HepG2 (cell line): ENCODE measurements around the gene CAMK1D. TPM values are rescaled to one million over a fixed set of nuclear protein-coding genes. Genes with fewer than 3 reads are reported as not detected.

Experiments
- ATAC-seq: fragments of 200-7000 bp; cut with Tn5 transposase; 3 replicates; pipeline ENCODE4 v1.9.1; 2020; ENCODE audit warnings: mild to moderate bottlenecking, moderate library complexity
- BruUV-seq: library from RNA; stranded (reverse); fragments of 400-500 nt; replicated peaks from 2 replicates; lab custom pipeline; 2021; lab: Mats Ljungman, UMichigan
- CTCF ChIA-PET: fragments of 300-600 bp; formaldehyde crosslinking; extraction: SDS; loops from one replicate; lab custom pipeline; 2021; ENCODE audit warnings: low total read pairs, inconsistent platforms, low intra/inter-chr PET ratio; lab: Yijun Ruan, JAX
- POLR2A ChIA-PET: fragments of 350-600 bp; sonication (Branson Sonifier 250); formaldehyde crosslinking; loops from one replicate; lab custom pipeline; 2020; ENCODE audit warnings: antibody characterized with exemption, inconsistent platforms; lab: Yijun Ruan, JAX
- DNase-seq: peaks from one replicate; pipeline ENCODE4 v3.0.0-alpha.2; 2015; ENCODE audit warnings: low spot score
- FAIRE-seq: peaks from 3 replicates; lab custom pipeline; 2011; peaks lifted over from hg19 to GRCh38; lab: Jason Lieb, UNC
- H2AFZ ChIP-seq: one replicate; pipeline ENCODE4 v1.6.1; 2011; ENCODE audit warnings: low read length, inconsistent platforms
- H3K27ac ChIP-seq: fragments of 300-600 bp; 3 replicates; pipeline ENCODE4 v1.8.0; 2011; ENCODE audit warnings: mixed run types, mild to moderate bottlenecking, mixed read lengths, low read length, inconsistent platforms; ENCODE audit not compliant: insufficient read depth; ENCODE audit errors: extremely low read length
- H3K27me3 ChIP-seq, 2 experiments: fragments of 200-600 bp in 1 of 2; 2 replicates in 1 of 2; 3 replicates in 1 of 2; pipeline versions ENCODE4 v1.6.0 to v1.8.0; 2011; ENCODE audit warnings: low read length in 2 of 2, mild to moderate bottlenecking in 2 of 2, moderate library complexity in 2 of 2, inconsistent platforms in 1 of 2; ENCODE audit not compliant: insufficient read depth in 2 of 2, control insufficient read depth in 1 of 2
- H3K36me3 ChIP-seq, 2 experiments: fragments of 200-600 bp in 1 of 2; replicated peaks in 1 of 2; 2 replicates in 1 of 2; 3 replicates in 1 of 2; pipeline versions ENCODE4 v1.5.1 to v1.8.0; 2011; ENCODE audit warnings: low read length in 2 of 2, inconsistent platforms in 1 of 2; ENCODE audit not compliant: insufficient read depth in 2 of 2, control insufficient read depth in 1 of 2
- H3K4me1 ChIP-seq: 2 replicates; pipeline ENCODE4 v1.5.1; 2012; ENCODE audit warnings: low read length, inconsistent platforms; ENCODE audit not compliant: insufficient read depth
- H3K4me2 ChIP-seq: 2 replicates; pipeline ENCODE4 v1.6.0; 2011; ENCODE audit warnings: low read depth, low read length, inconsistent platforms
- H3K4me3 ChIP-seq, 3 experiments: fragments of 200-600 bp in 1 of 3; sonication (generic), shearing (Covaris generic) in 1 of 3; replicated peaks in 1 of 3; 2 replicates each; pipeline ENCODE4 v1.5.1; 2011 to 2016; ENCODE audit warnings: low read length in 3 of 3, inconsistent platforms in 2 of 3, low read depth in 2 of 3, mild to moderate bottlenecking in 2 of 3, control low read depth in 1 of 3, mixed read lengths in 1 of 3; ENCODE audit not compliant: insufficient read depth in 1 of 3
- H3K79me2 ChIP-seq: one replicate; pipeline ENCODE4 v1.6.1; 2011; ENCODE audit warnings: low read length, inconsistent platforms; ENCODE audit not compliant: insufficient read depth
- H3K9ac ChIP-seq: 2 replicates; pipeline ENCODE4 v1.6.0; 2011; ENCODE audit warnings: mild to moderate bottlenecking, low read depth, low read length, inconsistent platforms; ENCODE audit not compliant: insufficient read depth
- H3K9me3 ChIP-seq: 2 replicates; pipeline ENCODE4 v1.5.1; 2012; ENCODE audit warnings: mild to moderate bottlenecking, low read length
- H4K20me1 ChIP-seq: 2 replicates; pipeline ENCODE4 v1.6.0; 2011; ENCODE audit warnings: inconsistent platforms, mild to moderate bottlenecking, low read length, moderate library complexity; ENCODE audit not compliant: insufficient read depth
- ETV5 ChIP-seq: IDR thresholded peaks from 2 replicates; pipeline ENCODE4 v1.6.1; 2018; ENCODE audit warnings: missing biosample characterization, missing genetic modification reagents, inconsistent platforms, borderline replicate concordance
- IKZF1 ChIP-seq: fragments of 450-650 bp; IDR thresholded peaks from 2 replicates; pipeline ENCODE4 v1.7.1; 2016
- KLF11 ChIP-seq: IDR thresholded peaks from 2 replicates; pipeline ENCODE4 v1.6.1; 2016; ENCODE audit warnings: missing compliant biosample characterization
- NR2C2 ChIP-seq: sonication (generic); formaldehyde crosslinking; IDR thresholded peaks from 2 replicates; pipeline ENCODE4 v1.4.0; 2020; ENCODE audit warnings: missing genetic modification reagents, mild to moderate bottlenecking, moderate library complexity, borderline replicate concordance
- SIX1 ChIP-seq: sonication (generic); formaldehyde crosslinking; IDR thresholded peaks from 2 replicates; pipeline ENCODE4 v1.4.0; 2020; ENCODE audit warnings: missing genetic modification reagents, borderline replicate concordance
- ZNF230 ChIP-seq: sonication (generic); formaldehyde crosslinking; IDR thresholded peaks from 2 replicates; pipeline ENCODE4 v1.4.0; 2020; ENCODE audit warnings: mild to moderate bottlenecking, missing genetic modification reagents
- ZNF292 ChIP-seq: sonication (generic); formaldehyde crosslinking; IDR thresholded peaks from 2 replicates; pipeline ENCODE4 v1.8.1; 2022; ENCODE audit warnings: mild to moderate bottlenecking, low read depth, missing genetic modification reagents, borderline replicate concordance
- ZNF431 ChIP-seq: sonication (generic); formaldehyde crosslinking; IDR thresholded peaks from 2 replicates; pipeline ENCODE4 v1.9.0; 2022; ENCODE audit warnings: missing genetic modification reagents, low read depth, mild to moderate bottlenecking, borderline replicate concordance
- ZNF691 ChIP-seq: sonication (generic); formaldehyde crosslinking; IDR thresholded peaks from 2 replicates; pipeline ENCODE4 v1.4.0; 2020; ENCODE audit warnings: missing genetic modification reagents, low read depth, mild to moderate bottlenecking, borderline replicate concordance
- ZSCAN25 ChIP-seq: sonication (generic); formaldehyde crosslinking; IDR thresholded peaks from 2 replicates; pipeline ENCODE4 v1.8.0; 2022; ENCODE audit warnings: mild to moderate bottlenecking, missing genetic modification reagents
- WGBS: methylation state at CpG from one replicate; pipeline ENCODE4 v1.1.6; 2017; ENCODE audit warnings: low lambda C conversion rate; 5-methylcytosine and 5-hydroxymethylcytosine counted together
- in situ Hi-C: cut with HindIII; loops from 2 replicates; pipeline ENCODE4 v1.10.0; 2017; ENCODE audit warnings: low pct_unique_long_range_greater_than_20kb; ENCODE audit not compliant: extremely low pct_ligation_motif_present
- intact Hi-C: fragments of 100-400 bp; cut with micrococcal nuclease; formaldehyde crosslinking; loops from one replicate; pipeline ENCODE4 v1.10.0; 2022; ENCODE audit not compliant: unreplicated experiment
- polyA plus RNA-seq, 8 experiments: library from polyadenylated mRNA; depleted of rRNA in 3 of 8; stranded (reverse) in 7 of 8; unstranded in 1 of 8; fragments of >200 nt; fragmentation: Illumina TruSeq in 4 of 8; extraction: Trizol in 4 of 8; gene quantifications; 2 replicates each; pipeline versions ENCODE4 v1.2.1 to v1.2.3, GENCODE V29; 2011 to 2016; ENCODE audit warnings: low read depth in 4 of 8, missing spikeins in 1 of 8, mixed read lengths in 1 of 8; ENCODE audit not compliant: insufficient read depth in 1 of 8
- total RNA-seq, 5 experiments: library from RNA; depleted of rRNA; stranded (reverse); fragments of >200 nt; fragmentation: Illumina TruSeq; extraction: Trizol; gene quantifications; 2 replicates each; pipeline ENCODE4 v1.2.3, GENCODE V29; 2016; ENCODE audit warnings: low read depth in 1 of 5

Gene CAMK1D
- total and polyA plus RNA-seq, 2 of the 13 experiments (the other 11 are each of a cell fraction or from before 2014, with no cell fraction given), result under 0.01 TPM; not detected in 1

- intact Hi-C loops (no loop called here), in situ Hi-C loops (no loop called here)
- no peak overlapping the region for H3K4me2 ChIP-seq
- H3K79me2 ChIP-seq, result no peaks in the 10 kb centered on the region
- FAIRE-seq (no peak), DNase-seq (no peak), ATAC-seq (no peak)
- peaks cover 0 to 6% of the 10 kb centered on the region in 2 experiments; a peak in 1 of 5 replicates for H3K27me3 ChIP-seq
- CTCF ChIA-PET, result no interaction called here
- no peak overlapping the region for H3K27ac ChIP-seq
- WGBS, result 20% methylated on average over 12 of the region's 12 CpGs
- H2AFZ ChIP-seq, result no peak overlapping the region
- no peak overlapping the region for H3K9ac ChIP-seq
- no TSS peak for BruUV-seq
- TF ChIP-seq NR2C2 (CRISPR knock-in tag) (no peak), ZSCAN25 (no peak), ZNF292 (CRISPR knock-in tag) (no peak), ZNF431 (no peak), SIX1 (CRISPR knock-in tag) (no peak), KLF11 (no peak), ZNF230 (no peak), ZNF691 (no peak), ETV5 (no peak), IKZF1 (no peak)
- H3K9me3 ChIP-seq, result no peaks in the 10 kb centered on the region
- H3K4me3 ChIP-seq, result no peak overlapping the region
- POLR2A ChIA-PET, result no interaction called here
- H4K20me1 ChIP-seq, result no peaks in the 10 kb centered on the region
- H3K36me3 ChIP-seq, result no peaks in the 10 kb centered on the region
- H3K4me1 ChIP-seq, result no peaks in the 10 kb centered on the region
Measured at GRCh38 chr10:12639996-12640944, 290.9 kb downstream of the CAMK1D start.
